Parathyroid adenoma (tissue), 2 donors: ENCODE measurements around the gene ASB7.

Source experiments
- H2AFZ ChIP-seq: fragments of 300-600 bp; sonication (generic); one replicate; pipeline ENCODE4 v1.7.0; 2017; ENCODE audit warnings: antibody characterized with exemption, mild to moderate bottlenecking
- H3K27ac ChIP-seq: fragments of 300-600 bp; sonication (generic); one replicate; pipeline ENCODE4 v1.7.0; 2017
- H3K27me3 ChIP-seq: fragments of 300-600 bp; sonication (generic); one replicate; pipeline ENCODE4 v1.7.0; 2017; ENCODE audit warnings: low read length; ENCODE audit not compliant: control insufficient read depth, insufficient read depth
- H3K36me3 ChIP-seq: fragments of 300-600 bp; sonication (generic); one replicate; pipeline ENCODE4 v1.7.0; 2017; ENCODE audit warnings: low read length; ENCODE audit not compliant: control insufficient read depth, insufficient read depth
- H3K4me1 ChIP-seq: fragments of 300-600 bp; sonication (generic); one replicate; pipeline ENCODE4 v1.7.0; 2017; ENCODE audit warnings: control low read depth
- H3K4me2 ChIP-seq: fragments of 300-600 bp; sonication (generic); one replicate; pipeline ENCODE4 v1.7.0; 2017; ENCODE audit warnings: low read length
- H3K4me3 ChIP-seq: fragments of 300-600 bp; sonication (generic); one replicate; pipeline ENCODE4 v1.7.0; 2017; ENCODE audit warnings: low read depth, low read length
- H3K79me2 ChIP-seq: fragments of 300-600 bp; sonication (generic); one replicate; pipeline ENCODE4 v1.7.0; 2017; ENCODE audit warnings: control low read depth
- H3K9ac ChIP-seq: fragments of 300-600 bp; sonication (generic); one replicate; pipeline ENCODE4 v1.7.0; 2017; ENCODE audit warnings: mild to moderate bottlenecking
- H3K9me3 ChIP-seq: fragments of 300-600 bp; sonication (generic); one replicate; pipeline ENCODE4 v1.7.0; 2017; ENCODE audit warnings: low read length; ENCODE audit not compliant: control insufficient read depth
- TF ChIP-seq, protein P1 (sequence below): fragments of 300-600 bp; sonication (generic); IDR thresholded peaks from one replicate; pipeline ENCODE4 v1.7.0; 2017; ENCODE audit warnings: antibody characterized with exemption, mild to moderate bottlenecking
- donor health status: primary hyperparathyroidism.

ASB7 gene

DNA sequence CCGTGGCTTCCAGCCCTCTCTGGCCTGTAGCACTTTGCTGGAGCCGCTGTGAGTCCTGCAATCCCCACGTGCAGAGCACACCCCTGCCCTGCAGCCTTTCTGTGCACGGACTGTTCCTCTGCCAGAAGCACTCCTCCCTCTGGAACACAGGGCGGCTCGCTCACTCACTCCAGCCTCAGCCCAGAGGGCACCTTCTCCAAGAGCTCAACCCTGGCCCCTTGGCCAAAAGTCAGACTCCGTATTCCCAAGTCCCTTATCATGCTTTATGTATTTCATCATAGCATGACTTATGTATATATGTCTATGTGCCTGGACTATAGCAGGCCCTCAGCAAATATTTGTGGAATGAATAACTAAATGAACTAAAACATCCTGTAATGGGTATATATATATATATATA lies 63.2 kb downstream of the ASB7 start:
- no peak overlapping the region for H3K9ac ChIP-seq
- H3K4me1 ChIP-seq: no peaks in the 10 kb centered on the region
- H3K79me2 ChIP-seq: no peaks in the 10 kb centered on the region
- H3K4me3 ChIP-seq: no peak overlapping the region
- H3K27me3 ChIP-seq: no peaks in the 10 kb centered on the region
- H3K36me3 ChIP-seq: no peaks in the 10 kb centered on the region
- no peak overlapping the region for H2AFZ ChIP-seq
- H3K27ac ChIP-seq: no peak overlapping the region
- H3K4me2 ChIP-seq: no peak overlapping the region
- TF ChIP-seq, protein P1, sequence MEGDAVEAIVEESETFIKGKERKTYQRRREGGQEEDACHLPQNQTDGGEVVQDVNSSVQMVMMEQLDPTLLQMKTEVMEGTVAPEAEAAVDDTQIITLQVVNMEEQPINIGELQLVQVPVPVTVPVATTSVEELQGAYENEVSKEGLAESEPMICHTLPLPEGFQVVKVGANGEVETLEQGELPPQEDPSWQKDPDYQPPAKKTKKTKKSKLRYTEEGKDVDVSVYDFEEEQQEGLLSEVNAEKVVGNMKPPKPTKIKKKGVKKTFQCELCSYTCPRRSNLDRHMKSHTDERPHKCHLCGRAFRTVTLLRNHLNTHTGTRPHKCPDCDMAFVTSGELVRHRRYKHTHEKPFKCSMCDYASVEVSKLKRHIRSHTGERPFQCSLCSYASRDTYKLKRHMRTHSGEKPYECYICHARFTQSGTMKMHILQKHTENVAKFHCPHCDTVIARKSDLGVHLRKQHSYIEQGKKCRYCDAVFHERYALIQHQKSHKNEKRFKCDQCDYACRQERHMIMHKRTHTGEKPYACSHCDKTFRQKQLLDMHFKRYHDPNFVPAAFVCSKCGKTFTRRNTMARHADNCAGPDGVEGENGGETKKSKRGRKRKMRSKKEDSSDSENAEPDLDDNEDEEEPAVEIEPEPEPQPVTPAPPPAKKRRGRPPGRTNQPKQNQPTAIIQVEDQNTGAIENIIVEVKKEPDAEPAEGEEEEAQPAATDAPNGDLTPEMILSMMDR: no peak
- H3K9me3 ChIP-seq: no peaks in the 10 kb centered on the region

DNA sequence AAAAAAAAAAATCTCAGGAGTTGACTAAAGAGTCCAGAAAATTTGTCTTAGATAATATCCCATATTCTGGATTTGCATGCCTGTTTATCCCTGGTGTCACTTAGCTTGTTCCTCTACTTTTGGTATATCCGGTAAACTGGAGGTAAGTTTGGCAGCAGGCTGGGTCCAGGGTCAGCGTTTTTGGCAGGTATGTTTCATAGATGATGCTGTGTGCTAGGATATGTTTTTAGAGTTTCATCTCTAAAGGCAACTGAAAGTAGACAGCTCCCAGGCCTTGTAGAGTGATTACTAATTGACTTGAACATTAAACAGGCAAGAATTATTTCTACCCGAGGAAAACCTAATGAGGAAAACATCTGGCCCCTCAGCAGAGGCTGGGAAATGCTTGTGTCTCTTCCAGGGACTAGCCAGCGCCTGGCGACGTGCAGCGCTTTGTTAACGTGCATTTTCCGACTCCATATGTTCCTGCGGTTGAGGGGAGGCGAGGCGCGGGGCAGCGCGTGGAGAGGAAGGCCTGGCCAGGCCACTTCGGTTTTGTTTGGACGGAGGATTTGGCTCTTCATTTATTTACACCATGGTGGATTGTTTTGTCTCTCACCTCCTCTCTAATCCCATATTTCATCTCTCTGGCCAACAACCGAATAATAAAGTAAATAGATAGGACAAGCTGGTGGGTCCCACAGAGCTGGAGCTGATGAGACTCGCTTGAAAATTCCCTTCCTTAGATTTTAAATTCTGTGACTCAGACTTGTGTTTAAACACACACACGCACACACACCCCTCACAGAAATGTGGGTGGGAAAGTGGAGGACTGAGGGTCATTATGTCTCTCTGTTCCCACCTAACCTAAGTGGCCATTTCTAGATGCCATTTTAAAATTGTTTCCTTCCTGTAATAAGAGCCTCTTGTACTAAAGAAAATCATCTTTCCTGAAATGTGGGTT lies 65.3 kb downstream of the ASB7 start:
- Histone ChIP-seq H3K36me3 (no peaks in the 10 kb centered on the region), H2AFZ (no peak overlapping the region), H3K27me3 (no peaks in the 10 kb centered on the region), H3K4me2 (no peak overlapping the region), H3K4me3 (no peak overlapping the region), H3K27ac (no peak overlapping the region), H3K9ac (no peak overlapping the region), H3K4me1 (no peaks in the 10 kb centered on the region), H3K9me3 (no peaks in the 10 kb centered on the region), H3K79me2 (no peaks in the 10 kb centered on the region)
- TF ChIP-seq, protein P1: no peak

DNA sequence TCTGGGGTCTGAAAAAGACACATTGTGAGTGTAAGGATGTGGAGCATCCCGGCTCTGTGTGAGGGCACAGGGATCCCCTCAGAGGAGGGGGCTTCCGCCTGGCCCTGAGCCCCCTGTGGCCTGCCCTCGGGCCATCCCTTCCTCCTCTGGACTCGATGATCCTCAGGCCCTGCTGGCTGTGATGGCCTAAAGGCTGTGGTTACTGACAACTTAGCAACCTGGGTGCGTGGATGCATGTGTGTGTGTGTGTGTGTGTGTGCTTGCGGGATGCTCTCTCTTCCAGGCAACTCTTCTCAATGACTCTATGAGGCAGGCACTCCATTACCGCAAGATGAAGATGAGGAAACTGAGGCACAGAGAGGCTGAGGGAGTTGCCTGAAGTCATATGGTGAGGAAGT lies 66.0 kb downstream of the ASB7 start:
- H3K9me3 ChIP-seq: no peaks in the 10 kb centered on the region
- no peak overlapping the region for H3K27ac ChIP-seq
- H3K4me1 ChIP-seq: no peaks in the 10 kb centered on the region
- no peaks in the 10 kb centered on the region for H3K36me3 ChIP-seq
- TF ChIP-seq, protein P1: no peak
- H2AFZ ChIP-seq: no peak overlapping the region
- no peak overlapping the region for H3K9ac ChIP-seq
- H3K4me3 ChIP-seq: no peak overlapping the region
- H3K4me2 ChIP-seq: no peak overlapping the region
- no peaks in the 10 kb centered on the region for H3K79me2 ChIP-seq
- no peaks in the 10 kb centered on the region for H3K27me3 ChIP-seq

DNA sequence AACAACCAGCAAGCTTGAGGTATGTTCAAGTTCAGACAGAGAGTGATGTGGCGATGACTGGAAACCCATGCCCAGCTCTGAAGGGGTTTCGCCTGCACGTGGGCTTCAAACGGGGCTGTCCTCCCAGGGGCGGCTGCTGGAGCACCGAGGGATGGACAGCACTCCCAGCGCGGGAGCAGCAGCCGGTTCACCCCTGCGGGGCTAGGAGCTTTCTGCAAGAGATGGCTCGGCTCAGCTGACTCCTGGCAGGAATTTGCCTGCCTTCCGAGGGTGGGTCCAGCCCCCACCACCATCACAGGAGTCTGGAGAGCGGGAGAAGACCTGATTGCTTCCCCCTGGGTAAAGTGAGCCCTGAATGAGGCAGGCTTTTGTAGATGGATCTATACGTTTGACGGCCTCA lies 66.9 kb downstream of the ASB7 start:
- H3K4me1 ChIP-seq: no peaks in the 10 kb centered on the region
- no peak overlapping the region for H3K4me3 ChIP-seq
- no peaks in the 10 kb centered on the region for H3K36me3 ChIP-seq
- H3K9ac ChIP-seq: no peak overlapping the region
- H3K79me2 ChIP-seq: no peaks in the 10 kb centered on the region
- no peaks in the 10 kb centered on the region for H3K9me3 ChIP-seq
- TF ChIP-seq, protein P1: no peak
- no peaks in the 10 kb centered on the region for H3K27me3 ChIP-seq
- H3K4me2 ChIP-seq: no peak overlapping the region
- H3K27ac ChIP-seq: no peak overlapping the region
- H2AFZ ChIP-seq: no peak overlapping the region
